ENCODE results near the gene NTNG1.

The NTNG1 gene

DNA sequence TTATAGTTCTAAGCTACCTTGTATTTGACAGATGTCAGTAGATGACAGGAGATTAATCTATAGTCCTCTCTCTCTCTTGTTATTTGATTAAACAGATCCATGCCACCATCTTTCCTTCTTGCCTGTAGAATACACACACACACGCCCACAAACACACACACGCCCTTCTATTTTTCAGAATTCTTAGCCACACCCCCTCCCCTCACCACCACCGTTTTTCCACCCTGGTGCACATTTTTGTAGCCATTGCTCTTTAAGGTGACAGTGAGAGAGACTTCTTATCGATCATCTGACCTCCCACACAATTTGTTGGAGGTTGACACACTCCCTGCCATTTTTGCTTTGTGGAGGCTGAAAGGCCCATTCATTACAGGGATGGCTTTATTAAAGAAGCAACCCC lies 123.2 kb downstream of the NTNG1 start:
- no peak for DNase-seq

DNA sequence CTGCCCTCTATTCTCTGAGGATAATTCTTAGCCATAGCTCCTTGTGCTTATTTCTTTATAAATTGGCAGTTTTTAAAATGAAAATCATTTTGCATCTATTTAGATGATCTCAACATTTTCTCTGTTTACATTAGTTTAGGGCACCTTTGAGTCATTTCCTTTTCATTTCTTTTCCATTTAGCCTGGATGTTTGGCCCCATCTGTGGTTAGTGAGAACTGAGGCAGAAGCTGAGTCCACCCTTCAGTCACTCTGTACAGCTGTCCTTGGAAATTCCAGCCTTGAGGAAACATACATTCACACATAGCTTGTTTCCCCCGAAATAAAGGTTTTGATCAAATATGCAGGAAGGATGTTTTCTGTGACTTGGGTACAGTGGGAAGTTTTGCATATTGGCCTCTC lies 123.7 kb downstream of the NTNG1 start:
- no peak for DNase-seq

DNA sequence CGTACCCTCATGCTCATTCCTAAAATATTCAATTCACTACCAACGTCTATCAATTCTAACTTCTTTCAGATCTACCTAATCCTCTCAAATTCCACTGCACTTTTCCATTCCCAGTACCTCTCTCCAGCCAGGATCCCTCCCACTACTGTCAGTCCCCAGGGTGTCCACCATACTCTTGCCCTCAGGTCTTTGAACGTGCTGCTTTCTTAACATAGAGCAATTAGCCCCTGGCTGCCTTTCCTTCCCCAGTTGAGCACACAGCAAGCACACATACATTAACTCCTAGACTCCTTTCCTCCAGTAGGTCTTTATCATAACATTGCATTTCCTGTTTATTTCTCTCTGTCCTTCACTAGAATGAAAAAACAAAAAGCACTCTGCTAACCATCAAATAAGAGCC lies 126.7 kb downstream of the NTNG1 start:
- DNase-seq: no peak

GRCh38 chr1:107272321-107272720 lies 131.5 kb downstream of the NTNG1 start:
- DNase-seq: no peak

GRCh38 chr1:107273515-107273914 lies 132.7 kb downstream of the NTNG1 start:
- DNase-seq: no peak

DNA sequence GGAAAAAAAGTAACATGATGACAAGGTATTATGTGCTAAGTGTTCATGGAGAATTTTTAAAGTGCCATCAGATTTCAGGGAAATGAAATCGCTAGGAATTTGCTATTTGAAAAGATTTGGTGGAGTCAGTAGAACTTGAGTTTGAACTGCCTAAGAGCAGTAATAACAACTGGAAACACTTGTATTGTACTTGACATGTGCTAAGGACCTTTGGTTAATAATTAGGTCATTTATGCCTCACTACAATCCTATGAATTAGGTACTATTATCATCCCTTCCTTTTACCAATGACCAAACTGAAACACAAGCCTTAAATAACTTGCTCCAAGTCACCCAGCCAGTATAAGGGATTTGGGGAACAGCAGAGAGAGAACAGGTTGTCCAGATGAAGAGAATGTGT lies 133.4 kb downstream of the NTNG1 start:
- no peak for DNase-seq

- DNase-seq: no peak
These were observed 135.4 kb downstream of the NTNG1 start for GRCh38 chr1:107276247-107276646.

DNA sequence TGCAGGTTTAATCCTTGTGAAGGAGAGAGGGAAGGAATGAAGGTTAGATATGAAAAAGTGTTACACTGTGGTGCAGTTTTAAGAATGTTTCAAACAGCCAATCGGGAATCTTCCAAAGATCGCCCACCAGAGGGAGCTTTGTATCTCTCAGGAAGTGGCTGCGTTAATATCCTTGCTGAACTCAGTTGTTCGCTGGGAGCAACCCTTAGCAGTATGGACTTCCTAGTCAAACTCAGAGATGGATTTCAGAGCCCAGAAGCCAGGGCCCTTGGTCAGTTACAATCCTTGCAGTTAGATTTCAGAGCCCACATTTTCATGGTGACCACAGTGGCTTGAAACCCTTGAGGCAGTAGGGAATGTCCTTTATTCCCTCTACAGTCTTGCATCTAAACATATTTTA lies 136.2 kb downstream of the NTNG1 start:
- DNase-seq: no peak

DNA sequence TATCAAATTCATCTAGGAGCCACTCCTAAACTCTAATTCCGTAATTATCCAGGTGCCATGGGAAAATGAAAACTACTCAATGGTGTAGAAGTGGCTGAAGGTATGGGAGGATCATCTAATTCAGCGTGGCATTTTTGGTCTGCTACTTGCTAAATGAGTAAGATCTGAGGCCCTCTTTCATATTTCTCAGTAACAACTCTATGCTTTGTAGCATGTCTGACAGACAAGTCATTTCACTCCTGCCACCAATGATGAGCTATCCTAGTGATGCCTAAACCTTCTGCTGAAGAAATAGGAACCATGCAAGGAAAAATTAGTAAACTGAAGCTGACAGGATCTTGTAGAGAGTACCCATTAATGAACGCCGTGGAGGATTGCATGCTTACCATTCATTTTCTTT lies 145.3 kb downstream of the NTNG1 start:
- DNase-seq: no peak

DNA sequence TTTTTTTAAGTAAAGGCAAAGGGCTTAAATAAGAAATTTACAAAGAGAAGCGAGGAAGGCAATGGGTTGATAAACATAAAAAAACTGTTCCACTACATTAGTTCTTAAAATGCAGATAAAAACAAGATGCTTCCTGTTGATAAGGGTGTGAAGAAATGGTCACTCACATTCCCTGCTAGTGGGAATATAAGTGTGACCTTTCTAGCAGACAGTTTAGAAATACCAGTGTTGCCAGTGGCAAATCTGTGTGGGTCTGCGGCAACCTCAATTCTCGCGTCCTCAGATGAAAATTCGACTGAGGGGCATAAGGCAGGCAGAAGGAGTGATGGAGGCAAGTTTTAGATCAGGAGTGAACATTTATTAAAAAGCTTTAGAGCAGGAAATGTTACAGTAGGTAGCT lies 151.1 kb downstream of the NTNG1 start:
- no peak for DNase-seq

DNA sequence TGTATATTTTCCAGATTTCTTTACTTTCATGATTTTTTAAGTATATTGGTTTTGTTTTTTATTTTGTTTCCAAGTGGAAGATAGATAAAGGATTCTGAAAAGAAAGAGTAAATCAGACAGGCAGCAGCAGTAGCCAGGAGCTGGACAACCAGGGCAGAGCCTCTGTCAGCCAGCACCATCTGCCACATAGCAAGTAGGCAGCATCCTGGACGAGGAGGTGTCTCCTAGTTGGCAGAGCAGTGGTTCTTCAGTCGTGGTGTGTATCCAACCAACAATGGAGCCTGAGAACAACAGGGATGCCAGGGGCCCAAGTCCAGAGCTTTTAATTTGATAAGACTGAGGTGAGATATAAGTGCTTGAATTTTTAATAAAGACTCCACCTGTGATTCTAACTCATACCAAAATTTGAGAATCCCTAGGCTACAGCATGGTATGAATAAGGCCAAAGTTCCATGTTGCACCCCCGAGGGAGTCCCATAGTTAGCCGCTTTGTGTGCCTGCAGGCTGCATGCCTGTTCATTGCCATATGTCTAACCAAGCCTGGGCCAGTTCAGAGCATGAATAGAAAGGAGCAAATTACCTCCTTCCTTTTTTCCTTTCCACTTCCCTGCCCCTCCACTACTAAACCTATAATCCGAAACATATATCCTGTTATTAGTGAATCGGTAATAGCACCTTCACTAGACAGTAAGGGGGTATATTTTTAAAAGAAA lies 153.2 kb downstream of the NTNG1 start:
- no peak for DNase-seq

- no peak for DNase-seq
These were observed 153.8 kb downstream of the NTNG1 start for GRCh38 chr1:107294686-107295085.

GRCh38 chr1:107297681-107298080 lies 156.8 kb downstream of the NTNG1 start:
- no peak for DNase-seq

- DNase-seq: no peak
These were observed 157.7 kb downstream of the NTNG1 start for GRCh38 chr1:107298526-107298925.

DNA sequence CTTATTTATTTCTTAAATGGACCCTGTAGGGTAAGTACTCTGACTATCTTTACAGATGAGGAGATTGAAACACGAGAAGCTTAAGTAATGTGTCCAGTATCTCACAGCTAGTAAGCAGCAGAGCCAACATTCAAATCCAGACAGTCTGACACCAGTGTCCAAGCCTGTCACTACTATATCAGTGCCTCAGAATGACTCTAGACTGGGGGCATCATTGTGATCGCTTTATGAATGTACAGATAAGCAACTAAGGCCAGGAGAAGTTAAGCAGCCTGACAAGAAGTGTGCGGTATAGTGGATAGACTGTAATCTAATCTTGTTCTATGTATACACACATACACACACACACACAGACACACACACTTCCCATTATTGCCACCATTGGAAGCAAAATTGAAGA lies 158.7 kb downstream of the NTNG1 start:
- no peak for DNase-seq

DNA sequence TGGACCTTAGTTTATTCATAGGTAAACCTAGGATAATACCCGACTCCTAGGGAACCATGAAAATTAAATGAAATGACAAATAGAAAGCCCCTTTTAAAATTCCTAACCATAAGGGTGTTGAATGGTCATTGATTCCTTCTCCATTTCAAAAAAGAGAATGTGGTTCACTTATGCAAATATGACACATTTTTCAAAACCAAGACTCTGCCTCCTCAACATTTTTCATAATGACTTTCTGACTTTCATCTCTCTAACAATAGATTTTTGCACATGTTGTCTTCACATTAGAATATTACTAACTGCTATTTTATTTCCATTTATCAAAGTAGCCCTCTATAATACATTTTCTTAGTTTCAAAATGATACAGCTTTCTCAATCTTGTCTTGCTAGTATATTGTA lies 169.1 kb downstream of the NTNG1 start:
- no peak for DNase-seq

DNA sequence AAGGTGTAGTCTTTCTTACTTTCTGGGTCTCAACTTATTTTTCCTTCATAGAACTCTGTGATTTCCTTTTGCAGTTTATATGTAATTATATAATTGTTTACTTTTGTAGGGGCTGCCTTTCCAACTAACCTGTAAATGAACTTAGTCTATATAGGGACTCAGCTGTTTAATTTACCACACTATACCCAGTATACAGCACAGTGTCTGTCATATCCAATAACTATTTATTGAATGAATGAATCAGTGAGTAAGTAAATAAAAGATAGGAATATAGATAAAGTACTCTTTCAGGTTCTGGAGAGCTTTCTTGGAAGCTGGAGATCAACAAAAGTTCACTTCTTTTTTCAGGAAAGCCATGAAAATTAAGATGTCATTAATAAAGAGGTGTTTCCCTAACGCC lies 174.8 kb downstream of the NTNG1 start:
- DNase-seq: no peak

GRCh38 chr1:107318932-107319331 lies 178.1 kb downstream of the NTNG1 start:
- no peak for DNase-seq

DNA sequence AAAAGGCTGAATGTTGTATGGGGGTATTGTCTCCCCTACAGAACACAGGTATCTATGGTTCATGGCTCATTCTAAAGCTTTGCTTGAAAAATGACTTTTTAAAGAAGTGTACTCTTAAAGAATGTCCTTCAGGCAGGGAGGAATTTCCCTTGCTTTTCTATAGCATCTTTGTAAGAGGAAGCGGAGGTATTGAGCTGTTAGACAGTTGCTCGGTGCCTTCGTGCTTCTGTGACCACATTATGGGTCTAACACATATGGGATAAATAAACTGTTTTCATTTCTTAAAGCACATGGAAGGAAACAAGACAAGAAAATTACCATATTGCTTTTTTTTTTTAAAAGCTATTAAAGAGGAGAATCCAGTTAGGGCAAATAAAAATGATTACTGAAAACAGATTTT lies 182.9 kb downstream of the NTNG1 start:
- no peak for DNase-seq

DNA sequence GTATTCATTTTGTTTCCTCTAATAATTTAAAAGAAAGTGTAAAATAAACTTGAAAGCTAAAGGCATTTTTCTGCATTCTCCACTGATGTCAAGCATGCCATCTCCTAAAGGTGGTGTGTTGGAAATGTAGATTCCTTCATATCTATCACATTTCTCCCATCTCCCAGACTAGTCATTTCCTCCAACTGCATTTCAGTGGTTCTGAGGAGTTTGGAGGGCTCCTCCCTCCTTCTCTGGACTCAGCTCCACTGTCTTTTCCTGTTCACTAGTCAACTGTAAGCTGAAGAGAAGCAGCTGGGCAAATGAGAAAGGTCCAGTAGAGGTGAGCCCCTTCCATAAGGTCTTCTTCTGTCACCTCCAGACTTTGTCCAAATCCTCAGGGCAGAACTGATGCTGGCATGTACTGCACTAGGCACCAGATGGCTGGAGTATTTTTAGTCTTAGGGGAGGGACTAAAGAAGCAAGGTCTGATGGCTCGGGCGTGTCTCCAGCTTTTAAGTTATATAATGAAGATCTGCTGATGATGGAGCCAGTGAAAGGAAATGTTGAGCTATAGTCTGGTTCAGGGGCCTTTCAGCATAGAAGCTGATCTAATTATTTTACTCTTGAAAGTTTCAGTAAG lies 186.1 kb downstream of the NTNG1 start:
- DNase-seq: no peak

DNA sequence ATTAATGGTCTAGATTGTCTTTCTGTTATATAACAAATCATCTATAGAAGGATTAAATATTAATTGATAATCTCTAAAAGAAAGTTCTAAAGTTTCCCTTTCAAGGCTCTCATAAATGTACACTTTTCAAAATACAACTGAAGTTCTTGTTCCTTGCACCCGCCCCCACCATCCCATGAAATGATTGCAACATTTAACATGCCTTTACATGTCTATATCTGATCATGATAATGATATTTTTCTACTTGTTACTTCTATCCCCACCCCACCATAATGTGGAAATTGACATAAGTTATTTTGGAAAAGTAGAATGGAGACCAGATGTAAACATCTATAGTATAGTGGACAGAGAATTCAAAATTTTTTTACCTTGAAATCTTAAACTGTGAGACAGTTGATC lies 186.6 kb downstream of the NTNG1 start:
- DNase-seq: no peak

GRCh38 chr1:107328087-107328486 lies 187.2 kb downstream of the NTNG1 start:
- DNase-seq: no peak

- no peak for DNase-seq
These were observed 198.9 kb downstream of the NTNG1 start for GRCh38 chr1:107339775-107340174.

GRCh38 chr1:107342316-107342715 lies 201.5 kb downstream of the NTNG1 start:
- DNase-seq: no peak

GRCh38 chr1:107342768-107343167 lies 201.9 kb downstream of the NTNG1 start:
- DNase-seq: no peak

Measured in activated T-cell treated with anti-CD3 and anti-CD28 coated beads, Interleukin-2, amount 50 U/mL, for 1 hour (primary cell).